K562 (cell line): ENCODE measurements around the gene ATP9B.

Source experiments
- EGR1 ChIP-seq: fragments of 450-650 bp; conservative IDR thresholded peaks from 2 replicates; pipeline ENCODE4 v1.6.1; 2017; ENCODE audit warnings: mild to moderate bottlenecking
- EP300 ChIP-seq: IDR thresholded peaks from 2 replicates; pipeline ENCODE4 v1.6.1; 2012; ENCODE audit warnings: low read length, improper control_type of control experiment
- ESRRB ChIP-seq: fragments of 250-450 bp; sonication (Bioruptor Pico); IDR thresholded peaks from 2 replicates; pipeline ENCODE4 v1.5.0; 2020; ENCODE audit warnings: mild to moderate bottlenecking, moderate library complexity, borderline replicate concordance
- FOSL1 ChIP-seq: fragments of 200-800 bp; sonication (Bioruptor generic); conservative IDR thresholded peaks from 2 replicates; pipeline ENCODE4 v1.6.1; 2016; ENCODE audit warnings: missing genetic modification characterization, missing compliant biosample characterization
- NR2C2 ChIP-seq, 2 experiments: fragments of 200-800 bp in 1 of 2; sonication (Bioruptor generic) in 1 of 2; sonication (generic) in 1 of 2; formaldehyde crosslinking in 1 of 2; IDR thresholded peaks; 2 replicates each; pipeline versions ENCODE4 v1.6.1 to v1.8.0; 2016 to 2022; ENCODE audit warnings: mild to moderate bottlenecking in 1 of 2, missing compliant biosample characterization in 1 of 2, missing genetic modification characterization in 1 of 2, missing genetic modification reagents in 1 of 2
- POLR2A ChIP-seq: fragments of 450-650 bp; conservative IDR thresholded peaks from 2 replicates; pipeline ENCODE4 v1.6.1; 2016
- POLR3G ChIP-seq: IDR thresholded peaks from 2 replicates; pipeline ENCODE4 v1.6.1; 2011; ENCODE audit not compliant: insufficient read length, insufficient replicate concordance; ENCODE audit errors: extremely low read depth
- SAP30 ChIP-seq: fragments of 200-600 bp; sonication (generic); IDR thresholded peaks from 2 replicates; pipeline ENCODE4 v1.6.1; 2012; ENCODE audit warnings: borderline replicate concordance, low read depth, mild to moderate bottlenecking, moderate library complexity, low read length, control low read depth, inconsistent platforms; ENCODE audit not compliant: insufficient read depth, poor library complexity, severe bottlenecking
- SNRNP70 ChIP-seq: fragments of 200-400 bp; formaldehyde crosslinking; optimal IDR thresholded peaks from 2 replicates; pipeline ENCODE3; 2017; ENCODE audit warnings: low read depth, low read length
- SRF ChIP-seq, 2 experiments: fragments of 250-450, 450-650 bp in 1 of 2; sonication (Bioruptor Pico) in 1 of 2; sonication (generic) in 1 of 2; formaldehyde crosslinking; IDR thresholded peaks; 2 replicates each; pipeline versions ENCODE4 v1.5.0 to v1.5.1; 2020 to 2022; ENCODE audit warnings: mild to moderate bottlenecking in 1 of 2, missing genetic modification reagents in 1 of 2
- SRSF1 ChIP-seq: fragments of 200-400 bp; formaldehyde crosslinking; IDR thresholded peaks from 2 replicates; pipeline ENCODE4 v1.6.1; 2017; ENCODE audit warnings: mild to moderate bottlenecking, low read depth, low read length, moderate library complexity
- TEAD1 ChIP-seq, 2 experiments: fragments of 450-650 bp in 1 of 2; sonication (generic) in 1 of 2; formaldehyde crosslinking; IDR thresholded peaks; 2 replicates each; pipeline versions ENCODE4 v1.4.0 to v1.8.0; 2020 to 2022; ENCODE audit warnings: mild to moderate bottlenecking in 2 of 2, missing genetic modification reagents in 1 of 2
- TF ChIP-seq, protein P1 (sequence below), 3 experiments: IDR thresholded peaks in 2 of 3; conservative IDR thresholded peaks in 1 of 3; 2 replicates each; pipeline ENCODE4 v1.5.1; 2011 to 2012; ENCODE audit warnings: low read length in 3 of 3, mild to moderate bottlenecking in 3 of 3, control low read depth in 2 of 3, improper control_type of control experiment in 1 of 3, inconsistent platforms in 1 of 3, low read depth in 1 of 3, mixed read lengths in 1 of 3, moderate library complexity in 1 of 3; ENCODE audit not compliant: insufficient read depth in 2 of 3
- TF ChIP-seq, protein P2 (sequence below): fragments of 200-400 bp; formaldehyde crosslinking; IDR thresholded peaks from 2 replicates; pipeline ENCODE4 v1.6.1; 2017; ENCODE audit warnings: mild to moderate bottlenecking, low read depth, low read length, moderate library complexity

DNA sequence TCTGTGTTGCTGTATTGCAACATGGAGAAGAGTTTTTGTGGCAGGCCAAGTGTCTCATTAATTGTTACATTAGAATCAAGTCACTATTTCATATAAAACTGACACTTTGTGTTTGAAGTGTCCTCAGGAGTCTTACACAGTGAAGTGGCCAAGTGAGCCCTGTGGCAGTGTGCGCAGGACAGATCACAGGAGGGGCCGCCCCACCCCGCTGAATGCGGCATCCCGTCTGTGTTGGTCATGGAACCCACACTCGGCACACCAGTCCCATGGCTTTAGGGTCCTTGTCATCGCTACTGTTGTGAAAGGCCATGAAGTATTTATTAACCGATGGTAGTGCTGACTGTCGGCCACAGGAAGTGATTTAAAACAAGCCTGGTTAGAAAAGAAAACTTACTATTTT lies 181.8 kb downstream of the ATP9B start:
- TF ChIP-seq SAP30: no peak
- TF ChIP-seq POLR3G: no peak
- TF ChIP-seq, protein P1, sequence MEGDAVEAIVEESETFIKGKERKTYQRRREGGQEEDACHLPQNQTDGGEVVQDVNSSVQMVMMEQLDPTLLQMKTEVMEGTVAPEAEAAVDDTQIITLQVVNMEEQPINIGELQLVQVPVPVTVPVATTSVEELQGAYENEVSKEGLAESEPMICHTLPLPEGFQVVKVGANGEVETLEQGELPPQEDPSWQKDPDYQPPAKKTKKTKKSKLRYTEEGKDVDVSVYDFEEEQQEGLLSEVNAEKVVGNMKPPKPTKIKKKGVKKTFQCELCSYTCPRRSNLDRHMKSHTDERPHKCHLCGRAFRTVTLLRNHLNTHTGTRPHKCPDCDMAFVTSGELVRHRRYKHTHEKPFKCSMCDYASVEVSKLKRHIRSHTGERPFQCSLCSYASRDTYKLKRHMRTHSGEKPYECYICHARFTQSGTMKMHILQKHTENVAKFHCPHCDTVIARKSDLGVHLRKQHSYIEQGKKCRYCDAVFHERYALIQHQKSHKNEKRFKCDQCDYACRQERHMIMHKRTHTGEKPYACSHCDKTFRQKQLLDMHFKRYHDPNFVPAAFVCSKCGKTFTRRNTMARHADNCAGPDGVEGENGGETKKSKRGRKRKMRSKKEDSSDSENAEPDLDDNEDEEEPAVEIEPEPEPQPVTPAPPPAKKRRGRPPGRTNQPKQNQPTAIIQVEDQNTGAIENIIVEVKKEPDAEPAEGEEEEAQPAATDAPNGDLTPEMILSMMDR (IDR thresholded peaks at IDR 0.05 in 2 of 3, conservative IDR thresholded peaks at IDR 0.05 in 1 of 3; ENCODE audit: insufficient read depth in 2 of 3, low read depth in 1 of 3, low read length in 3 of 3): no peak
- TF ChIP-seq ESRRB (CRISPR knock-in tag): no peak
- TF ChIP-seq TEAD1 (CRISPR knock-in tag; IDR thresholded peaks at IDR 0.05): no peak
- no peak for TF ChIP-seq NR2C2 (CRISPR knock-in tag; IDR thresholded peaks at IDR 0.05)
- no peak for TF ChIP-seq NR2C2 (tag; IDR thresholded peaks at IDR 0.05)
- no peak for TF ChIP-seq SRF (CRISPR knock-in tag; IDR thresholded peaks at IDR 0.05)
- TF ChIP-seq FOSL1 (tag): no peak
- no peak for TF ChIP-seq SRSF1
- TF ChIP-seq, protein P2, sequence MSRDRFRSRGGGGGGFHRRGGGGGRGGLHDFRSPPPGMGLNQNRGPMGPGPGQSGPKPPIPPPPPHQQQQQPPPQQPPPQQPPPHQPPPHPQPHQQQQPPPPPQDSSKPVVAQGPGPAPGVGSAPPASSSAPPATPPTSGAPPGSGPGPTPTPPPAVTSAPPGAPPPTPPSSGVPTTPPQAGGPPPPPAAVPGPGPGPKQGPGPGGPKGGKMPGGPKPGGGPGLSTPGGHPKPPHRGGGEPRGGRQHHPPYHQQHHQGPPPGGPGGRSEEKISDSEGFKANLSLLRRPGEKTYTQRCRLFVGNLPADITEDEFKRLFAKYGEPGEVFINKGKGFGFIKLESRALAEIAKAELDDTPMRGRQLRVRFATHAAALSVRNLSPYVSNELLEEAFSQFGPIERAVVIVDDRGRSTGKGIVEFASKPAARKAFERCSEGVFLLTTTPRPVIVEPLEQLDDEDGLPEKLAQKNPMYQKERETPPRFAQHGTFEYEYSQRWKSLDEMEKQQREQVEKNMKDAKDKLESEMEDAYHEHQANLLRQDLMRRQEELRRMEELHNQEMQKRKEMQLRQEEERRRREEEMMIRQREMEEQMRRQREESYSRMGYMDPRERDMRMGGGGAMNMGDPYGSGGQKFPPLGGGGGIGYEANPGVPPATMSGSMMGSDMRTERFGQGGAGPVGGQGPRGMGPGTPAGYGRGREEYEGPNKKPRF: no peak
- TF ChIP-seq POLR2A: no peak
- no peak for TF ChIP-seq EGR1
- TF ChIP-seq EP300: no peak
- no peak for TF ChIP-seq SNRNP70
